Choroid plexus epithelial cell (primary cell): ENCODE data around the gene ITPKC.

Experiments
- DNase-seq: peaks from one replicate; pipeline ENCODE4 v3.0.0-alpha.2; 2010; ENCODE audit warnings: low read depth
- H3K4me3 ChIP-seq: 2 replicates; pipeline ENCODE4 v1.5.1; 2011; ENCODE audit warnings: low read depth, mild to moderate bottlenecking, control low read depth, low read length, moderate library complexity
- CTCF ChIP-seq: conservative IDR thresholded peaks from 2 replicates; pipeline ENCODE4 v1.5.1; 2011; ENCODE audit warnings: low read depth, mild to moderate bottlenecking, control low read depth, inconsistent platforms, low read length, moderate library complexity

ITPKC gene

GRCh38 chr19:40714441-40715299 is 2.2 kb upstream of the ITPKC start:
- TF ChIP-seq CTCF: no peak
- DNase-seq: peak; percentile 95
- peak overlapping the region; percentile 81 for H3K4me3 ChIP-seq

- peak overlapping the region; percentile 81 for H3K4me3 ChIP-seq
- DNase-seq: peak; percentile 87
- TF ChIP-seq CTCF: no peak
These were observed 856 bp upstream of the ITPKC start for GRCh38 chr19:40716031-40716481.

GRCh38 chr19:40717325-40717879 is 490 bp downstream of the ITPKC start:
- peak overlapping the region; percentile 81 for H3K4me3 ChIP-seq
- no peak for TF ChIP-seq CTCF
- DNase-seq: peak; percentile 70

- no peak for TF ChIP-seq CTCF
- no peak for DNase-seq
- peak overlapping the region; percentile 81 for H3K4me3 ChIP-seq
These were observed 1.2 kb downstream of the ITPKC start for GRCh38 chr19:40717880-40718773.

GRCh38 chr19:40718774-40719391 is 2.0 kb downstream of the ITPKC start:
- peak; percentile 67 for DNase-seq
- TF ChIP-seq CTCF: no peak
- peak overlapping the region; percentile 81 for H3K4me3 ChIP-seq

GRCh38 chr19:40719414-40719894 is 2.5 kb downstream of the ITPKC start:
- TF ChIP-seq CTCF: no peak
- peak overlapping the region; percentile 81 for H3K4me3 ChIP-seq
- DNase-seq: no peak
